Tibial nerve (tissue), 4 donors: ENCODE data around the gene BCL2. TPM values are rescaled to one million over a fixed set of nuclear protein-coding genes. Genes with fewer than 3 reads are reported as not detected.
A peak's percentile ranks its signal among the peaks of the same experiment; 100 is the strongest.

Source experiments
- DNase-seq, 2 donors: peaks; one replicate each; pipeline ENCODE4 v3.0.0-alpha.2; 2019; ENCODE audit warnings: low spot score in 2 of 2
- H3K27ac ChIP-seq, 4 donors: fragments of 200-600 bp; sonication (generic) in 3 of 4; one replicate each; pipeline ENCODE4 v1.5.1; 2017 to 2019; ENCODE audit warnings: mild to moderate bottlenecking in 1 of 4
- H3K27me3 ChIP-seq, 2 donors: fragments of 200-600 bp; sonication (generic) in 1 of 2; one replicate each; pipeline versions ENCODE4 v1.5.1 to v1.6.0; 2017 to 2019
- H3K36me3 ChIP-seq, 3 donors: fragments of 200-600 bp; sonication (generic); one replicate each; pipeline ENCODE4 v1.5.1; 2018 to 2019
- H3K4me1 ChIP-seq, 4 donors: fragments of 200-600 bp; sonication (generic) in 3 of 4; one replicate each; pipeline ENCODE4 v1.5.1; 2017 to 2019
- H3K4me3 ChIP-seq, 4 donors: fragments of 200-600 bp; sonication (generic) in 3 of 4; one replicate each; pipeline ENCODE4 v1.5.1; 2017 to 2019; ENCODE audit warnings: mild to moderate bottlenecking in 1 of 4, moderate library complexity in 1 of 4
- H3K9me3 ChIP-seq, 4 donors: fragments of 200-600 bp; sonication (generic) in 3 of 4; one replicate each; pipeline ENCODE4 v1.5.1; 2017 to 2019
- EP300 ChIP-seq, 2 donors: sonication (generic); formaldehyde crosslinking; IDR thresholded peaks; one replicate each; pipeline ENCODE4 v1.6.1; 2017; ENCODE audit warnings: antibody characterized with exemption in 2 of 2, mild to moderate bottlenecking in 1 of 2
- POLR2A ChIP-seq, 2 donors: fragments of 450-650 bp; IDR thresholded peaks; one replicate each; pipeline ENCODE4 v1.6.1; 2017; ENCODE audit warnings: antibody characterized with exemption in 2 of 2, mild to moderate bottlenecking in 2 of 2, moderate library complexity in 2 of 2
- WGBS, 2 donors: methylation state at CpG; one replicate each; pipeline ENCODE4 v1.1.5; 2018; 5-methylcytosine and 5-hydroxymethylcytosine counted together
- total RNA-seq, 4 donors: library from RNA; depleted of rRNA; stranded (reverse); fragments of >200 nt; gene quantifications; one replicate each; pipeline ENCODE4 v1.1.0, GENCODE V29; 2016
- TF ChIP-seq, protein P1 (sequence below), 5 experiments: fragments of 200-600 bp in 3 of 5; fragments of 450-650 bp in 2 of 5; sonication (generic) in 3 of 5; IDR thresholded peaks; one replicate each; pipeline ENCODE4 v1.5.1; 2016 to 2019; ENCODE audit warnings: antibody characterized with exemption in 5 of 5, mild to moderate bottlenecking in 3 of 5, moderate library complexity in 2 of 5

BCL2 gene
- total RNA-seq, 4 donors from 2014 or later = 54.7 to 79.1 (median 67.0) TPM

DNA sequence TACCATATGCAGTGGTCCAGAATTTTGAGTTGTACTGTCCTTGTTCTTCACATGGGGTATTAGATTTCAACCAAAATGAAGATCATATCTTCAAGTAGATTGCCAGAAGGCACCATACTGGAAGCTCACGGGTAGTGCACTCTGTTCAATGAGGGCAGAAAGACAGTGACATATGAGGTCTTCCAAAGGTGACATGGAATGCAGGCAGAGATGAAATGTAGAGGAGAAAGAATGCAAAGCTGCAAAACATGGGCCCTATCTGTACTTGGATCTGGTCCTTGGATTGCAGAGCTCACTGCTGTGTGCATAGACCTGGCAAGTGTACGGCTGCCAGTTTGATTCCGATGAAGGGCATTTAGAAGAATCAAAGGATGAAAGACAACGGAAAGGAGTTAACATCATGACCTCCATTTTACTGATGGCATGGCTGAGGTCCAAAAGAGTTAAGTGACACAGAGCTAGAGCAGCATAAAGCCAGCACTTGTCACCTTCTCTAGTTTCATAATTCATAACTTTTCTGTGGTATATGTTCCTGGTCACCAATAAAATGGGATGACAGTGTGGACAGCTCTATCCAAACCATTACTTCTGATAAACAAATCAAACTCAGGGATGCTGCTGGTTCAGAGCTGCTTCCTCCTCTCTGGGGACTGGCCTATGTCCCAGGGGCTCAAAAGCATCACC is 64.7 kb downstream of the BCL2 start:
- DNase-seq = no peak
- Histone ChIP-seq H3K4me3 (no peak overlapping the region), H3K27me3 (no peaks in the 10 kb centered on the region), H3K27ac (peak overlapping the region in 2 of 4 donors; percentile 94 to 97), H3K9me3 (no peaks in the 10 kb centered on the region), H3K36me3 (no peaks in the 10 kb centered on the region), H3K4me1 (peaks cover 0 to 51% (median 31%) of the 10 kb centered on the region in 4 donors)
- WGBS, 2 donors = 79 to 86% methylated on average over 4 of the region's 4 CpGs
- no peak for TF ChIP-seq POLR2A (IDR thresholded peaks at IDR 0.05)
- TF ChIP-seq EP300 (IDR thresholded peaks at IDR 0.05) = no peak
- TF ChIP-seq, protein P1, sequence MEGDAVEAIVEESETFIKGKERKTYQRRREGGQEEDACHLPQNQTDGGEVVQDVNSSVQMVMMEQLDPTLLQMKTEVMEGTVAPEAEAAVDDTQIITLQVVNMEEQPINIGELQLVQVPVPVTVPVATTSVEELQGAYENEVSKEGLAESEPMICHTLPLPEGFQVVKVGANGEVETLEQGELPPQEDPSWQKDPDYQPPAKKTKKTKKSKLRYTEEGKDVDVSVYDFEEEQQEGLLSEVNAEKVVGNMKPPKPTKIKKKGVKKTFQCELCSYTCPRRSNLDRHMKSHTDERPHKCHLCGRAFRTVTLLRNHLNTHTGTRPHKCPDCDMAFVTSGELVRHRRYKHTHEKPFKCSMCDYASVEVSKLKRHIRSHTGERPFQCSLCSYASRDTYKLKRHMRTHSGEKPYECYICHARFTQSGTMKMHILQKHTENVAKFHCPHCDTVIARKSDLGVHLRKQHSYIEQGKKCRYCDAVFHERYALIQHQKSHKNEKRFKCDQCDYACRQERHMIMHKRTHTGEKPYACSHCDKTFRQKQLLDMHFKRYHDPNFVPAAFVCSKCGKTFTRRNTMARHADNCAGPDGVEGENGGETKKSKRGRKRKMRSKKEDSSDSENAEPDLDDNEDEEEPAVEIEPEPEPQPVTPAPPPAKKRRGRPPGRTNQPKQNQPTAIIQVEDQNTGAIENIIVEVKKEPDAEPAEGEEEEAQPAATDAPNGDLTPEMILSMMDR (IDR thresholded peaks at IDR 0.05) = no peak

DNA sequence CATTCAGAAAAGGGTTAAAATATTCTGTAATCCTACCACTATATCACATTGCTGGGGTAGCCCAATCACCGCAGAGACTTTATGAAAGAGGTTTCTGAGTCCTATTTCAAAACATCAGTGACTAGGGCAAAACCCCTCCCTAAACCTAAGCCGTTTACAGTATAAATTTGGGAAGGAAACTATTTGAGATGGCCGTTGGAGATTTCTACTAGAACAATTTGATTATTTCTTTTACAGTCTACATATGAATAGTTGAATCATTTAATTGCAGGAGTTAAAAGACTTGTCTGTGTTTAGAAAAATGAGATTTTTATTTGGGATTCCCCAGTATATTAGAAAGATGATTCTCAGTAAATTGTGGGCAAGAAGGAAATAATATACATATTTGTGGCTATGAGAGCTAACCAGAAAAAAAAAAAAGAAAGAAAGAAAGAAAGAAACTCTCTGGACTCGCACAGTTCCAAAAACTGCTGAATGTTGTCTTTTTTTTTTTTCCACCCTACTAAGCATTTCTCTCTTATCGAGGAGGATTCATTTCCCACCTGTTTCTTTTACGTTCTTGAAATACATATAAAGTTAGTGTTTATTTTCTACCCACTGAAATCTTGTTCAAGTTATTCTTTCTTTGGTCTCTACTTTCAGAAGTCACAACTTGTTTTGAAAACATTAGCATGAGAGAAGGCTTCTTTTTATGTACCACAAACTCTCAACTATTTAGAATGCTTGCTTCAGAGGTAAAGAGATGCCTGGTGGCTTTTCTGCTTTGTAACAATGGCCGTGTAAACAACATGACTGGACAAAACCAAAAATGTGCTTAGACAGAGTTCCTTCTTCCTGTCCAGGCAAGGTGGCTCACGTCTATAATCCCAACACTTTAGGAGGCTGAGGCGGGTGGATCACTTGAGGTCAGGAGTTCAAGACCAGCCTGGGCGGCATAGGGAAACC is 65.9 kb downstream of the BCL2 start:
- H3K4me1 ChIP-seq = peaks cover 0 to 52% (median 26%) of the 10 kb centered on the region in 4 donors
- H3K9me3 ChIP-seq = no peaks in the 10 kb centered on the region
- no peak for DNase-seq
- H3K4me3 ChIP-seq = no peak overlapping the region
- no peak for TF ChIP-seq POLR2A (IDR thresholded peaks at IDR 0.05)
- no peak for TF ChIP-seq EP300 (IDR thresholded peaks at IDR 0.05)
- TF ChIP-seq, protein P1 (IDR thresholded peaks at IDR 0.05) = no peak
- H3K36me3 ChIP-seq = no peaks in the 10 kb centered on the region
- WGBS, 2 donors = 29 to 31% methylated on average over 10 of the region's 10 CpGs
- no peaks in the 10 kb centered on the region for H3K27me3 ChIP-seq
- H3K27ac ChIP-seq = peak overlapping the region; percentile 41 to 97 (median 51)

DNA sequence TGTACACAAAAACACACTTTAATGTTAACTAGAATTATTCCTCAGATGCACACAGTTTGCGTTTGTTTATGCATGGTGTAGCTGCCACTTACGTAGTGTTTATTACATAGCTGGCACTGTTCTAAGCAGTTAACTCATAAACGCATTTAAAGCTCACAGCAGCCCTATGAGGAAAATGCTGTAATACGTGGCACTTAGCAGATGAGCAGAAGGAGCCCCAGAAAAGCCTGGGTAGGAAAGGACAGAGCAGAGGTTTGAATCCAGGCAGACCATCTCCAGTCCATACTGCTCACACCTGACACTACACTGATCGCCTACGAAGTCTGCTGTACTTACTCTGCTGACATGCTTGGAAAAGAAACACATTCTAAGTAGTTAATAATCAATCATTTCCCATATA is 66.6 kb downstream of the BCL2 start:
- Histone ChIP-seq H3K4me1 (peaks cover 0 to 56% (median 30%) of the 10 kb centered on the region in 4 donors), H3K27ac (peak overlapping the region; percentile 38 to 97 (median 46))
- 31 to 42% methylated on average over 6 of the region's 6 CpGs for WGBS, 2 donors

DNA sequence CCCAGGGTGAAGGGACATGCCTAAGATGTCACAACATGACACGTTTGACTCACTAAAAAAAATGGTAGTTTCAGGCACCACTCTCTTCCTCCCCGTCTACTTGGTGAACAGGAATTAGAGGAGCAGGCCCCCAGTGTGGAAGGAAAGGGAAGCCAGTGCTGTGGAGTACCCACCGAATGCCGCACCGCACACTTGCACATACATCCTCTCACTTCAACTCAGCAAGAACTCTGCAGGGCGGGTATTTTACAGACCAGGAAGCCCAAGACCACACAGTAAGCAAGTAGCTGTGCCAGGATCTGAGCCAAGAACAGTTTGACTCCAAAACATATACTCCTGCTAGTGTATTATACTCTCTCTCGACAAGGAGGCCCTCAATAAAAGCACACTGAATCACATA is 69.8 kb downstream of the BCL2 start:
- Histone ChIP-seq H3K4me3 (no peak overlapping the region), H3K36me3 (no peaks in the 10 kb centered on the region), H3K27ac (peak overlapping the region in 2 of 4 donors; percentile 49 to 95), H3K4me1 (peaks cover 0 to 75% (median 55%) of the 10 kb centered on the region in 4 donors), H3K9me3 (no peaks in the 10 kb centered on the region), H3K27me3 (no peaks in the 10 kb centered on the region)
- 58 to 73% methylated on average over 7 of the region's 7 CpGs for WGBS, 2 donors
- TF ChIP-seq EP300 (IDR thresholded peaks at IDR 0.05) (no peak), POLR2A (IDR thresholded peaks at IDR 0.05) (no peak)
- TF ChIP-seq, protein P1 (IDR thresholded peaks at IDR 0.05) = no peak
- no peak for DNase-seq

More for the DNA sequence above, 66.6 kb downstream of the BCL2 start:
- no peaks in the 10 kb centered on the region for H3K9me3 ChIP-seq
- no peak overlapping the region for H3K4me3 ChIP-seq
- no peaks in the 10 kb centered on the region for H3K36me3 ChIP-seq
- DNase-seq = no peak
- H3K27me3 ChIP-seq = no peaks in the 10 kb centered on the region
- TF ChIP-seq, protein P1 (IDR thresholded peaks at IDR 0.05) = no peak
- TF ChIP-seq EP300 (IDR thresholded peaks at IDR 0.05) (peak in 1 of 2 donors; percentile 31), POLR2A (IDR thresholded peaks at IDR 0.05) (no peak)
